Kidney glomerular epithelial cell (primary cell): ENCODE results near the gene ATP6V1B1.

Source experiments
- DNase-seq: peaks from one replicate; lab custom pipeline; 2025; lab: John Stamatoyannopoulos, UW

The ATP6V1B1 gene

DNA sequence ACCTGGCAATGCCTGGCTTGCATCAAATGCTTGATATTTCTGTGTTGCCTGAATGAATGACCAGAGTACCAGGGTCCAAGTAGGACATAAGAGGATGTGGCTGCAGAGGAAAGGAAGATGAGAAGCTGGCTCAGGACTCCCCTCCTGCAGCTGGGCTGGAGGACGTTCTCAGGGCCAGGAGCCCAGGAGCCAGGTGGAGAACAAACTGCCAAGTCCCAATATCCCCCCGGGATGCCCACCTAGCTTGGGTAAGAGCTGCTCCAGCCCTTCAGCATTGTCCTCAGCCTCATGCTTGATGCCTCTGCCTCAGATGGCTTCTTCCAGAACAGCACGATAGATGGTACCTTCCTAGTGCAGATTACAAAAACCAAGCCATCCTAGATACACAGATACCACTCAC, 8.6 kb upstream of the ATP6V1B1 start:
- DNase-seq = no peak

DNA sequence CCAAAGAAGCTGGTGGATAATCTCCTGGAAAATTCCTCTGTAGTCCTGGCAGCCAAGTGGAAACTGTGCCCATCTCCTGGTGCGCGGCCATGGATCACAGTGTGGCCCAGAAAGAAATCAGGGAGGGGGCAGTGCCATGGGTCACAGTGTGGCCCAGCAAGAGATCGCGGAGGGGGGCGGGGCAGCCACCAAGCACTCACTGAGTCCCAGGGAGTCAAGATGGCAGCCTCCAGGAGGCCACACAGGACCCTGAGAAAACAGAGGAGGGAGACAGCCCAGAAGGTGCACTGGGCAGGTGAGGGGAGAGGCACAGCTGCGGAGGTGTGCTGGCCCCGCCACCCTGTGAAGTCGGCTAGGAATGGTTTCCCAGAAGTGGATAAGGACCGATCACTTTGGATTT, 8.1 kb upstream of the ATP6V1B1 start:
- no peak for DNase-seq

DNA sequence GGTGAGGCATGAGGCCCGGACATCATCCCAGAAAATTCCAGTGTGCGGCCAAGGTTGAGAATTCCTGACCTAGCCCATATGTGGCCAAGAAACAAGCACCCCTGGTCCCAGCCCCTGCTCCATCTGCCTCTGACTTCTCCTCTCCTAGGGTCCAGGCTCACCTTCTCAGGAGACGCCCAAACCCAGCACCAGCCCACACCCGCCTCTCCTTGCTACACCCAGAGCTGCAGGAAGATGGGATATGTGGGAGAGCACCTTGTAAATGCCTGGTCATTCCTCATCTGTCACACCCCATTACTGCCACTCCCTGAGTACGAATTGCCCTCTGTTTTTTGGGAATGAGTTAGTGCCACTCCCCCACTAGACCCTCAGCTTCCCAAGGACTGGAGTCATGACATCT, 7.3 kb upstream of the ATP6V1B1 start:
- DNase-seq = no peak

DNA sequence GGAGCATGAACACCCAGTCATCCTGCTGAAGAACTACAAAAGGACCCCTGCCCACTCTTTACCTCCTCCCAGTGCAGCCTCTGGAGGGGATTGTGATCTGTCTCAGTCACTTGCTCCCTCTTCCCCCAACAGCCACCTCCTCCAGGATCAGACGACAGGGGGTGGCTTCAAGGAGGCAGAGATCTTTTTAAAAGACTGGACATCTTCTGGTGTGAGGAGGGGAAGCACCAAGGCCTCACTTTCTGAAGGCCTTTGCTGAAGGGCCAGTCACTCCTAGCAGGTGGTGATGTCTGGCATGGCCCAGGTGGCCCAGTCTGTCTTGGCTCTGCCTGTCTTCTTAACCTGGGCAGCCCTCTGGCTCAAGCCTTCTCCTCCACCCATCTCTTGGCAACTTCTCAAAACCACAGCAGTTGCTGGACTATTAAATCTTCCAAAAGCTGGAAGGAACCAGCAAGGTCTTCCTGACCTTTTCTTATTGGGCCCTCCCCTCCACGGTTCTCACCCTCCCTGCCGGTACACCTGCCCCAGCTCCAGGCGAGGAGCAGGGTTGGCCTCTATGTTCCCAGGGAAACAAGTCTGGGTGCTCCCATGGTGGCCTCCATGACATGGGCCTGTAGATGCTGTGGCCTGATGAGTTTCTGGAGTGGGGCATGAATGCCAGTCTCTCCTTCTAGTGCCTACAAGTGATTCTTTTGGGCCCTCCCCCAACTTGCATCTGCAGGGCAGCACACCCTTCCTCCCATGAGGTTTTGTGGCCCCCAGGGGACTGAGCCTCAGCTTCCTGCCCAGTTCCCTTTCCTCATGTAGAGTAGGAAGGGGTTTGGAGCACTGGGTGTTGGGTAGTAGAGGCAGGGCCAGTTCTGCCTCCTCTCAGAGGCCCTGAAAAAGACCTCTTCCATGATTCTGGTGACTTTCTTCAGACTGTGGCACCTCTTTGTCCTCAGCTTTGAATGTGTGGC, 5.0 kb upstream of the ATP6V1B1 start:
- no peak for DNase-seq

DNA sequence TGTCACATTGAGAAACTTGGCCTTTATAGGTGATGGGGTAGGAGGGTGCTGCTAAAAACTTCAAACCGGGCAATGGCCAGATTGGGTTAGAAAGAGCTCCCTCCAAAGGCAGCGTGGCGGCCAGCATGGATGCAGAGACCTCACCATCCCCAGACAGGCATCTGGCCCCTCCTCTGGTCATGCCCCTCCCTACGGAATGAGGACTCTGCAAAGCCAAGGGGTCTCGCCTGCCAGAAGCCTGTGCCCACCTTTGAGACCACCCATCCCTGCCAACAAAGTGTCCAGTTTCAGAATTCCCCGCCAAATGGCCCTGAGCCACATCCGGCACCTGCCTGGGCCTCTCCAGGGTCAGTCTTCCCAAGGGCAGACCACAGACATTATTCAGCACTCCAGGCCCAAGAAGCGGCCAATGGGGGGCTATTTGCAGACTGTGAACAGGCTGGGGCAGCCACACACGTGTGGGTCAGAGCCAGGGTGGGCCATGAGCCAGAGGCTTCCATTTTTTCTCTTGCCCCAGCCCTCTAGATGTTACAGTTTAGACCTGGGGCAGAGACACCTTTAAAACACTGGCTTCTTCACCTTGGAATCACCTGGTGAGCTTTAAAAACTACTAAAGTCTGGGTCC, 4.2 kb upstream of the ATP6V1B1 start:
- DNase-seq = no peak

DNA sequence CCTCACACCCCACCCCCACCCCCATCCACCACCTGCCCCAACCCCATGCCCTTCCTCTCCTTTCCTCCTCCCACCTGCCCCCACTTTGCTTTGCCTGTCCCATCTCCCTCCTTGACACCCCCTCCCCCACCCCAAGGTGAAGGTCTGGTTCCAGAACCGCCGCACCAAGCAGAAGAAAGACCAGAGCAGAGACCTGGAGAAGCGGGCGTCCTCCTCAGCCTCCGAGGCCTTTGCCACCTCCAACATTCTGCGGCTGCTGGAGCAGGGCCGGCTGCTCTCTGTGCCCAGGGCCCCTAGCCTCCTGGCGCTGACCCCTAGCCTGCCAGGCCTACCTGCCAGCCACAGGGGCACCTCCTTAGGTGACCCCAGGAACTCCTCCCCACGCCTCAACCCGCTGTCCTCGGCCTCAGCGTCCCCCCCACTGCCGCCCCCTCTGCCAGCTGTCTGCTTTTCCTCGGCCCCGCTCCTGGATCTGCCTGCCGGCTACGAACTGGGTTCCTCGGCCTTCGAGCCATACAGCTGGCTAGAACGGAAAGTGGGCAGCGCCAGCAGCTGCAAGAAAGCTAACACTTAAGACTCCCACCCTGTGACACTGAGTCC, 3.0 kb upstream of the ATP6V1B1 start:
- DNase-seq = no peak

DNA sequence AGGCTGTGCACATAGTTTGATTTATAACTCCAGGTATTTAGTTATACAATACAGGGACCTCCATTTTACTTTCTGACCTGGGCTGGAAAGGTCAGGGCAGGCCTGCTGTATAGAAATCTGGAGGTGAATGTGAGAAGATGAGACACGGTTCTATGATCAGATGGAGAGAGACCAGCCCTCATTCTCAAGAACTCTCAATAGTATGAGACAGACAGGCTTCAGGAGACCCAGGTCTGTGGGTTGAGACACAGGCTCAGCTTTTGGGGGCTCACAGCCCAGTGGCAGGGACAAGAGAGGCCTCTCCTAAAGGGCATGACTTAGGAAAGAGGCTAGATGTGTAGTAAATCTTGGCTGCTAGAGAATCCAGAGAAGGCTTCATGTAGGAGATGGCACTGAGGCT, 719 bp upstream of the ATP6V1B1 start:
- no peak for DNase-seq

DNA sequence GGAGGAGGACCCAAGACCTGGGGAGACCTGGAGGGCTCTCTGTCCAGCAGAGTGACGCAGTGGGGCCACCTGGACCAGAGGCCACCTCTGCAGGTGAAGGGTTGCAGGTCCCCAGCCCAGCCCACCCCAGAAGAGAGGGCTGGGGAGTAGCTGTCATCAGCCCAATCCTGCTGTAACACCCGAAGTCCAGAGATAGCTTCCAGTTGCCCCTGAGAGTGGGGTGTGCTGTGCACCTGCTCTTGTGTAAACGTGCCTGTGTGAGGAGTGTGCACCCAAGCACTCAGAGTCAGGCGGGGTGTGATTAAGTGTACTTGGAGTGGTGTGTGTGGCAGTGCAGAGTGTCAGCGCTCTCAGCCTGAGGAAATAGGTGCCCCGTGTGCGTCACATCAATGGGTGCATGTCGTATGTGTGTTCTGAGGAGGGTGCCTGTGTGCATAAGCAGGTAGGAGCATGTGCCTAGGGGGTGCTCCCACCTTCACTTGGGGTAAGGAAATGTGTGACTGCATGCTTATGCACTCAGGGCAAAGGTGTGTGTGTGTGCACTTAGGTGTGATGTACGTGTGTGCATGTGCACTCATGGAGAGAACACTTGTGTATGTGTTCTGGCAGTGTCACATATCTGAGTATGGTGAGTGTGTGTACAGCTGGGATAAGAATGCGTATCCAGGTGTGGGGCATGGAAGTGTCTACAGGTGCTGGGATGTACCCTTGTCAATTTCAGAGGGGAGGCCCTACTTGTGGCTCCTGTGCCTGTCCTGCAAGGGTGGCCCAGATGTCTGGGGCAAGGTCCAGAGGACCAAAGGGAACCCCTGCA, 672 bp downstream of the ATP6V1B1 start:
- no peak for DNase-seq

DNA sequence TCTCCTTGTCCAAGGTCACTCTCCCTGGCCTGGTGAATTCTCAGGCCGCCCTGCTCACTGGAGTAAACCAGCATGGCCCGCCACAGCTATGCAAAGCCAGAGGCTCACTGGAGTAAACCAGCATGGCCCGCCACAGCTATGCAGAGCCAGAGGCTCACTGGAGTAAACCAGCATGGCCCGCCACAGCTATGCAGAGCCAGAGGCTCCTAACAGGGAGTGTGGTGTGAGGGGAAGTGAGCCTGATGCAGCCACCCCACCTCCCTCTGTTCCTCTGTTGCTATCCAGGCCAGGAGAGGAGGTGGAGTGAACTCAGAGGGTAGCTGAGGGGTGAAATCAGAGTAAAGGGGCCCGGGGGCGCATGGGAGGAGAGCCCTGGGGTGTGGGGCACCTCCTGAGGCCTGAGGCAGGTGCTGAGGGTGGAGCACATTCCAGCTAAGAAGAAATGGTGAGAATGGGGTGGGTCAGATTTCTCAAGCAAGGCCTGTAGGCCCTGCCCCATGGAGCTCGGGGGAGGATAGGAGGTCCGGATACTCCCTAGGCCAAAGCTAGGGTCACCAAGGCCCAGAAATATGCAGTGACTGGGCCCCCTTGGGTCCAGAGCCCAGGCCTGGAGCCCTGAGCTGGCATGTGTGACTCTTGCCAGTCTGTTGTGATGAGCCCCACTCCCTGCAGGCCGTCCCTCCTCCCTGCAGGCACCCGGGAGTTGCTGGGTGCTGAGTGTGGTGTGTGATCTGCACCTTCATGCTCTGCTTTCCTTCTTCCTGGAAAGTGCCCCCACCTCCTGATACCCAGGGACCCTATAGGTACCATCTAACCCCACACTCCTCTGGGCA, 1.5 kb downstream of the ATP6V1B1 start:
- no peak for DNase-seq

DNA sequence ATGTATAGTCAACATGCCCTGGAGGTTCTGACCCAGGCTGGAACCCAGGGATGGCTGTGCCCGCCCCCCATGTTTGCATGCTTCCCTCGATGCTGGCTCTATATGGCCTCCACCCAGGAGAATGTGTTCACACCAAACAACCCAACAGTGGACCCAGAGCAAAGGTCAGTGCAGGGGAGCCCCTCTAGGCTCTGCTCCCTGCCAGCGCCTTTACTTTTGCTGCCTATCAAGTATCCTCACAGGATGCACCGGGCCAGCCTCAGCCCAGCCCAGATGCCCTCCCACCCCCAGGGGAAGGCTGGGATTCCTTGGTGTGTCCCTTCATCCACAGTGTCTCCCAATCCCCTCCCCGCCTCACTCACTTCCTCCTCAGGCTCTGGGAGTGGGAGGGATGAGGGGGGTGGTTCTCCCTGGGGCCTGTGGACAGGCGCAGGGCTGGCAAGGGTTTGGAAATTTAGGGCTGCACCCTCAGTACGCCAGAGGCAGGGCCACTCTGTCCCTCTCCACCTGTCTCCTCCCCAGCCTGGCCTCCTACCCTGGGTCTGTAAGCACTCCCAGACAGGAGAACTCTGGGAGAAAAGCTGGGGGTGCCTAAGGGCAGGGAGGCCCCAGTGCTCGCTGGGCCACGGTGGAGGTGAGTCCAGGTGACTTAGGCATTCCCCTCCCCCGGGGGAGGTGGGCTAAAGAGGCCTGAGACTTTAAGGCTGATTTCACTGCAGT, 2.3 kb downstream of the ATP6V1B1 start:
- no peak for DNase-seq

DNA sequence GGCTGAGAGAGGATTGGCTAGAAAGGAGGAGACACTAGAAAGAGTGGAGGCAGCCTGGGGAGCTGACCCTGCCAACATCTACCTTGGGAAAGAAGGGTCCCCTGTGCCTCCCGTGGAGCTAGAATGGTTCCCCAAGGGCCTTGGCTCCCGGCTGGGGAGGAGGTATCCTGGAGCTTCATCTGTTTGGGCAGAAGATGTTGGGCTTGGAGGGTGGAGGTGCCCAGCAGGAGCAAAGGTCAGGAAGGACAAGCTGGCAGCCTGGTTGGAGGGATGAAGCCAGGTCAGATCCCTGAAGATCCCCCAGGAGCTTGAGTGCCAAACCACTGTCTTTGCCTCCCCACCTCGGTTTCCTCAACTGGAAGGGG, 2.9 kb downstream of the ATP6V1B1 start:
- DNase-seq = no peak

DNA sequence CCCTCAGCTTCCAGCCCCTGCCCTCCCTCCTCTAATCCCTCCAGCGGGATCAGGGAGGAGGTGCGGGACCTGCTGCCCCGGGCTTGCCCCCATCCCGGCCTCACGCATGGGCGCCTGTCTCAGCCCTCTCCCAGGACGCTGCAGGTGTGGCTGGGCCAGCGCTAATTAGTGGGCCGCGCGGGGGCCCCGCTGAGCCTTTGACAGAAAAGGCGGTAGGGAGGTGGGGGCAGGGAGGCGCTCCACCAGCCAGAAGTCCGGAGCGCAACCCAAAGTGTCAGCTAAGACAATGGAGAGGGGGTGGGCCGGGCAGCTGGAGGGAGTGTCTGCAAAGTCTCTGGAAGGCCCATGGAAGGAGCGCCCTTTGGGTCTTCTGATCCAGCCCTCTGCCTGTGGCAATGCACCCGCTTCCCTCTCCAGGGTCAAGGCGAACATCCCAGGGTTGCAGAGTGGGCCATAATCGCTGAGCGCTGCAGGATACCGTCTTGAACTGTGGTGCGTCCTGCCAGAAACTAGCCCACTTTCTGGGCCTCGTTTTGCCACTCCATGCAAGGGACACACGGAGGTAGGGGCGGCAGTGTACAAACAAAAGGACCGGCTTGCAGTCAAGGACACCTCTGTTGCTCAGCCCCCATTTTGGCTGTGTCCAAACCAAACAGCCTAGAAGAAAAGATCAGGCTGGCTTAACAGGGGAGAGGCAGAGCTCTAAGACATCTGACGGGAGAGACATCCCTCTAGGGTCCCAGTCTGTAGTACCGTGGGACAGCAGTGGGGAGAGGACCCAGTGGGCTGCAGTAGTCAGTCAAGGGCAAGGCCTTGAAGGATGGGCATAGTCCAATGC, 3.5 kb downstream of the ATP6V1B1 start:
- DNase-seq = no peak

DNA sequence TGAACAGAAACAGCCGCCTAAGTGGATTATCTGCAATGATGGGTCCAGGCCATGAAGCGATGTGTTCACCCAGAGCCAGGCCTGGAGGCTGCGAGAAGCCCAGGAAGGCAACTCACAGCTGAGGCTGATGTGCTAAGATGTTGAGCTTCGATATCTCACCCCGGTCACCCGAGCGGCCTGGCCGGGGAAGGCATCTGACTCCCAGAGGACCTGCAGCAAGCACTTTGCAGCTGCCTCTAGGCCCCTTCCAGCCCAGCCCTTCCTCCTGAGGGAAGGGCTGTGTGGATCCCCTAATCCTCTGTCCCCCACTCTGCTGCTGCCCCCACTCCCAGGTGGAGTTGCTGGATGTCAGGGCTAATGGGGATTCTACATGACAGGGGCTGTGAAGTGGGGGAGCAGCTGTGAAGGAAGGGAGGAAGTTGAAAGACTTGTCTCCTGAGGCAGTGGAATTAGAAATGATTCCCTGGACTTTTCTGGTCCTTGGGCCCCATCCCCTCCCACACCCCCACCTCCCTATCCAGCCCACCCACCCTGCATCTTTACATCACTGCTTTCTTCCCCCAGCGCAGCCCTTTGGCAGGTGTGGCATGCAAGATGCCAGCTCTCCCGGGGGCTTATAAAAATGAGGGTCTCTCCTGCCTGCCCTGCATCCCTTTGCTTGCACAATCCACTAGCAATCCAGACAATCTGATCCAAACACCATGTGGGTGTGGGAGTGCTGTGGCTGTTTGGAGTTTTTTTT, 4.3 kb downstream of the ATP6V1B1 start:
- DNase-seq = no peak

DNA sequence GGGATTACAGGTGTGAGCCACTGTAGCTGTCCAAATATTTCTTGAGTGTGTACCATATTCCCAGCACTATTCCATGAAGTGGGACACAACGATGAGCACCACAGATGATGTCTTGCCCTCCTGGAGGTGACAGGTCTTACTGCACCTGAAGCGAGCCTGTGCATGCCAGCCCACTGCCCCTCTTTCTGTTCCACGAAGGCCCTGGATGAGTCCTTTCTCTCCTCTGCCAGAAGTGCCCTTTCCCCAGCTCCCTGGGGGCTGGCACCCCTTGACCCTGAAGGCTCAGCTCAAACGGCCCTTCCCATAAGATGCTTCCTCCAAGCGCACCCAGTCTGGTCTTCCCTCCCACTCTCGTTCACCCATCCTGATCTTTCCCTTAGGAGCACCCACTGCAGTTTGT, 5.5 kb downstream of the ATP6V1B1 start:
- no peak for DNase-seq

DNA sequence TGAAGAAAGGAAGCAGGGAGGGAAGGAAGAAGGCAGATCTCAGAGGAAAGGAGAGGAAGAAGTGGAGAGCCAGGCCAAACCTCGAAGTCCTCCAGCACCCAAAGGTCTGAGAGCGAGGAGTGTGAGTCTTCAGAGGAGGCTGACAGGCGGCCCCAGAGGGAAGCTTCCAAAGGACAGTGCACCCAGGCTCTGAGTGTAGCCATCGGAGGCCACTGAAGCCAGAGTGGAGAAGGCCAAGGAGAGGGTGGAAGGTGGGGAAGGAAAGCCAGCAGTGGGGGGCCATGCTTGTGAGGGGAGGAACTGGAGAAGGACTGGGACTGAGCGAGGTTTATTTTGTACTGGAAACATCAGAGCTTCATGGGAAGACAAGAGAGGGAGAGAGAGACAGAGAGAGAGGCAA, 6.0 kb downstream of the ATP6V1B1 start:
- no peak for DNase-seq

DNA sequence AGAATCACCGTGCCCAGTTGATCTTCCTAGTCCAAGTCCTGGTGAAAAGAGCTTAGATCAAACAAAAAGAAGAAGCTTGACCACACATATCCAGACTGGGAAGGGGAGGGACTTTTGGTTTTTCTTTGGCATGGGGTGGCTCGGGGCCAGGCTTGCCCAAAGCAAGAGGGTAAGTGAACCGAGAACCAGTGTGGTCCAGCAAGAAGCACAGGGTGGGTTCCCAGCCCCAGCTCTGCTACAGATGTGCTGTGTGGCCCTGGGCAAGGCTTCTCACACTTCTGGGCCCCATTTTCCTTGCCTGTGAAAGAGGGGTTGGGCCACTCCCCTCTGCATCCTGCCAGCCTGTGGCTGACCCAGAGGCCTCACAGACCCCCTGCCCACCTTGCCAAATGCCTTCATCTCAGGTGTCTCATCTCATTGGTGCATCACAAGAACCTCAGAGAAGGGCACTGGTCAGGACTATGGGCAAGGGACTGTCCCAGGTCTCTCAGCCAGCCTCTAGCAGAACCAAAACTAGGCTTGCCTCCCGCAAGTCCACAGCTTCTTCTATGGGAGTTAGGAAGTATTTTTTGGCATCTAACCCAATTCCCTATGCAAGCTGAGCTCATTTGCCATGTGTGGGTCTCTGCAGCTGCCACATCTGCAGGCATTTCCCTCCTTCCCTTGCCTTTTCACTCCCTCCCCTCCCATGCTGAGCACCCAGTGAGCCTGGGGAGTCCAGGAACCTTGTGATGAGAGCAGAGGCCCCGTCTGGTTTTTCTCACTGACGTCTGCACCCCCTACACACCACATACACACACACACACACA, 6.9 kb downstream of the ATP6V1B1 start:
- DNase-seq = no peak

DNA sequence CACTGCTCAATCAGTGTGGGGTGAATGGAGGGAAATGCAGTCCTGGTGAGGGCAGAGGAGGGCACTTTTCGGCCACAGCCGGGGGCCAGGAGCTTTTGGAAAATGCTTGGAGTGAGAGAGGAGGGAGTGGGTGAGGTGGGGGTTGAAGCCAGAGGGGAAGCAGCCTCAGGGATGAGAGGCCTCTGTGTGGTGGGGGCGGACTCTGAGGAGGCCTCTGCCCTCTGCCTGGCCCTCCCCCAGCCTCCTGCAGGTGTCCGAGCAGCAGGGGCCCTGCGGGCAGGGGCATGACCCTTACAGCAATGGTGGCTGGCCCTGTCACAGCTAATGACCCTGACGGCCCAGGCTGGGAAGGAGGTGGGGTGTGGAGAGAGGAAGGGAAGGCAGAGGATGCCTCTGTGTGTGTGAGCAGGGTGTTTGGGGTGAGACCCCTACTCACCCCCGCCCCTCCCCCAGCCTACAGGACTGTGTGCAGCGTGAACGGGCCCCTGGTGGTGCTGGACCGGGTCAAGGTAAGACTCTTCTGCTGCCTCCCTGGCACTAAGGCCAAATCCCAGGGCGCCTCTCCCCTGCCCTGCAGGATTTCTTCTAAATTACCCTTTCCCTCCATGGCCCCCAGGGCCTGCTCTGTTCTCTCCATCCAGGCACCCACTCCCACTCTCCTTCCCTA, 7.6 kb downstream of the ATP6V1B1 start:
- DNase-seq = no peak
